HG02981 (cell line): ENCODE results near the gene WDR70.
A peak's percentile ranks its signal among the peaks of the same experiment; 100 is the strongest.

Experiments used
- ATAC-seq: cut with Tn5 transposase; IDR thresholded peaks from one replicate; pipeline ENCODE4 v1.9.1; 2021; ENCODE audit warnings: mild to moderate bottlenecking, moderate library complexity; ENCODE audit not compliant: unreplicated experiment

Gene WDR70

GRCh38 chr5:37717613-37718431 lies 338.7 kb downstream of the WDR70 start:
- no peak for ATAC-seq

GRCh38 chr5:37720550-37720952 lies 341.4 kb downstream of the WDR70 start:
- ATAC-seq = no peak

GRCh38 chr5:37721447-37721871 lies 342.3 kb downstream of the WDR70 start:
- peak; percentile 61 for ATAC-seq

- ATAC-seq = peak; percentile 79
These were observed 343.4 kb downstream of the WDR70 start for GRCh38 chr5:37722236-37723161.

- no peak for ATAC-seq
These were observed 344.2 kb downstream of the WDR70 start for GRCh38 chr5:37723162-37723961.

GRCh38 chr5:37724395-37725125 lies 345.4 kb downstream of the WDR70 start:
- no peak for ATAC-seq

GRCh38 chr5:37725185-37725584 lies 346.1 kb downstream of the WDR70 start:
- no peak for ATAC-seq

- ATAC-seq = no peak
These were observed 348.1 kb downstream of the WDR70 start for GRCh38 chr5:37727238-37727637.

GRCh38 chr5:37730896-37731455 lies 351.9 kb downstream of the WDR70 start:
- no peak for ATAC-seq

GRCh38 chr5:37734114-37734513 lies 355.0 kb downstream of the WDR70 start:
- ATAC-seq = no peak

GRCh38 chr5:37735649-37736347 lies 356.7 kb downstream of the WDR70 start:
- peak; percentile 44 for ATAC-seq

- no peak for ATAC-seq
These were observed 357.3 kb downstream of the WDR70 start for GRCh38 chr5:37736397-37736796.

- no peak for ATAC-seq
These were observed 358.4 kb downstream of the WDR70 start for GRCh38 chr5:37737326-37738056.

- ATAC-seq = peak; percentile 78
These were observed 359.1 kb downstream of the WDR70 start for GRCh38 chr5:37738057-37738691.

- no peak for ATAC-seq
These were observed 359.9 kb downstream of the WDR70 start for GRCh38 chr5:37738865-37739488.

- ATAC-seq = no peak
These were observed 360.7 kb downstream of the WDR70 start for GRCh38 chr5:37739817-37740261.

GRCh38 chr5:37740331-37741066 lies 361.4 kb downstream of the WDR70 start:
- ATAC-seq = no peak
